Cardiac muscle cell (in vitro differentiated cells and primary cell): ENCODE data around the gene RPL3. TPM values are rescaled to one million over a fixed set of nuclear protein-coding genes. Genes with fewer than 3 reads are reported as not detected.
"Not testable (repeated sequence)": the region's sequence is repeated elsewhere in the genome, so short reads cannot be mapped to it uniquely, and the experiment has no call there.

ENCODE experiments used
- DNase-seq, 2 donors: peaks; one replicate each; pipeline versions ENCODE4 v3.0.0 to v3.0.0-alpha.2; 2010 to 2017; ENCODE audit warnings: low read depth in 1 of 2, low spot score in 1 of 2
- H3K27ac ChIP-seq: fragments of 200-600 bp; sonication (generic); 2 replicates; pipeline ENCODE4 v1.5.1; 2016
- H3K27me3 ChIP-seq: fragments of 200-600 bp; sonication (generic); 2 replicates; pipeline ENCODE4 v1.6.0; 2016; ENCODE audit warnings: control low read depth
- H3K36me3 ChIP-seq: fragments of 200-600 bp; sonication (generic); 2 replicates; pipeline ENCODE4 v1.5.1; 2016; ENCODE audit warnings: control low read depth
- H3K4me1 ChIP-seq: fragments of 200-600 bp; sonication (generic); 2 replicates; pipeline ENCODE4 v1.8.1; 2017; ENCODE audit warnings: low read depth, mild to moderate bottlenecking, mixed run types
- H3K4me3 ChIP-seq: fragments of 200-600 bp; sonication (generic); 2 replicates; pipeline ENCODE4 v1.5.1; 2016; ENCODE audit warnings: mild to moderate bottlenecking
- H3K9me3 ChIP-seq: fragments of 200-600 bp; sonication (generic); 2 replicates; pipeline ENCODE4 v1.5.1; 2017; ENCODE audit warnings: low read depth, mild to moderate bottlenecking, control low read depth
- CTCF ChIP-seq: IDR thresholded peaks from 2 replicates; pipeline ENCODE4 v1.5.1; 2012; ENCODE audit warnings: low read depth, mild to moderate bottlenecking, low read length
- polyA plus RNA-seq: library from polyadenylated mRNA; unstranded; fragments of >200 nt; fragmentation: Nextera tagmentation; extraction: Ambion mirVana; gene quantifications from 2 replicates; pipeline ENCODE4 v1.2.1, GENCODE V29; 2016
- total RNA-seq: library from RNA; depleted of rRNA; stranded (reverse); fragments of >200 nt; gene quantifications from 2 replicates; pipeline ENCODE4 v1.2.3, GENCODE V29; 2016

RPL3 gene
- total and polyA plus RNA-seq, 2 experiments from 2014 or later = 1,107 to 2,304 TPM

- Histone ChIP-seq H3K36me3 (no peaks in the 10 kb centered on the region), H3K4me3 (no peak overlapping the region), H3K9me3 (no peaks in the 10 kb centered on the region), H3K27me3 (no peaks in the 10 kb centered on the region), H3K27ac (no peak overlapping the region), H3K4me1 (no peaks in the 10 kb centered on the region)
- peak; percentile 77 to 81 for DNase-seq
- TF ChIP-seq CTCF = peak; percentile 92
Observed at GRCh38 chr22:39343259-39344045, 24.0 kb upstream of the RPL3 start.

DNA sequence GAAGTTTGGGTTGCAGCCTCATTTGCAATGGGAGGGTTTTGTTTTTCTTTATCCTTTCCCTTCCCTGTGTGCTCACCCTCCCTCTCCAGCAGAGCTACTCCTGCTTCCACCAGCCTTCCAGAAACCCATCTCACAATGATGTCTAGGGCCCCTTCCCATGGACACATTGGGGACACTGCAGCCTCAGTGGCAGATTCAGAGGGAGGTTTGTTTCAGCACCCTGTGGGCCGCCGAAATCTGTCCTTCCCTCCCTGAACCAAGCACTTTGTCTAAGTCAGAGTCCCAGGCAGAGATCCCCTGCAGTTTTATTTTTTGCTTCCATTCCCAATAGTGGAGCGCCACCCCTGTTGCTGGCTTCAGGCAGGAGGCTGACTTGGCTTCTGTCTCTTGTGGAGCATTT, 21.8 kb upstream of the RPL3 start:
- no peak for DNase-seq
- Histone ChIP-seq H3K4me3 (no peak overlapping the region), H3K27ac (no peak overlapping the region), H3K9me3 (no peaks in the 10 kb centered on the region), H3K27me3 (no peaks in the 10 kb centered on the region), H3K36me3 (no peaks in the 10 kb centered on the region), H3K4me1 (no peaks in the 10 kb centered on the region)
- TF ChIP-seq CTCF = no peak

- H3K9me3 ChIP-seq, H3K36me3 ChIP-seq, H3K4me3 ChIP-seq, H3K4me1 ChIP-seq, H3K27me3 ChIP-seq, H3K27ac ChIP-seq: not testable (repeated sequence)
- DNase-seq = peak in 1 of 2 donors; percentile 63
Observed at GRCh38 chr22:39339775-39340174, 20.4 kb upstream of the RPL3 start.

GRCh38 chr22:39336411-39336810, 17.0 kb upstream of the RPL3 start:
- H3K27me3 ChIP-seq = no peaks in the 10 kb centered on the region
- no peak for DNase-seq
- H3K4me1 ChIP-seq = peaks cover 6% of the 10 kb centered on the region
- TF ChIP-seq CTCF = no peak
- no peaks in the 10 kb centered on the region for H3K9me3 ChIP-seq
- no peak overlapping the region for H3K27ac ChIP-seq
- H3K36me3 ChIP-seq = no peaks in the 10 kb centered on the region
- H3K4me3 ChIP-seq = no peak overlapping the region

DNA sequence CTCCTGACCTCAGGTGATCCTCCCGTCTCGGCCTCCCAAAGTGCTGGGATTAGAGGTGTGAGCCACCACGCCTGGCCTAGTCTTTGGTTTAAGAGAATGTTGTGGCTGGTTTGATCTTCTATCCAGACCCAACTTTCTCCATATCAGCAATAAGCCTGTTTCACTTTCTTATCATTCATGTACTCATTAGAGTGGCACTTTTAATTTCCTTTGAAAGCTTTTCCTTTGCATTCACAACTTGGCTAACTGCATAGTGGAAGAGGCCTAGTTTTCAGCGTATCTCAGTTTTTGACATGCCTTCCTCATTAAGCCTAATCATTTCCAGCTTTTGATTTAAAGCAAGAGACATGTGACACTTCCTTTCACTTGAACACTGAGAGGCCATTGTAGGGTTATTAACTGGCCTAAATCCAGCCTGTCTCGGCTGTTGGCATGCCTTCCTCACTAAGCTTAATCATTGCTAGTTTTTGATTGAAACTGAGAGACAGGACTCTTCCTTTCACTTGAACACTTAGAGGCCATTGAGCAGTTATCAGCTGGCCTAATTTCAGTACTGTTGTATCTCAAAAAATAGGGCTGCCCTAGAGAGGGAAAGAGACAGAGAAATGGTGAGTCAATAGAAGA, 13.1 kb upstream of the RPL3 start:
- no peak for TF ChIP-seq CTCF
- Histone ChIP-seq H3K4me1 (peaks cover 6% of the 10 kb centered on the region), H3K9me3 (no peaks in the 10 kb centered on the region), H3K36me3 (no peaks in the 10 kb centered on the region), H3K4me3 (no peak overlapping the region), H3K27ac (peak overlapping the region; percentile 69), H3K27me3 (no peaks in the 10 kb centered on the region)
- peak; percentile 39 to 48 for DNase-seq

GRCh38 chr22:39330553-39330952, 11.1 kb upstream of the RPL3 start:
- not testable (repeated sequence) for H3K4me3 ChIP-seq, H3K9me3 ChIP-seq, H3K27me3 ChIP-seq, DNase-seq, H3K27ac ChIP-seq, H3K4me1 ChIP-seq, H3K36me3 ChIP-seq
